Ishikawa (cell line): ENCODE measurements around the gene INPP4A.

ENCODE experiments used
- TEAD4 ChIP-seq: IDR thresholded peaks from 2 replicates; pipeline ENCODE4 v1.6.1; 2012
- USF1 ChIP-seq: IDR thresholded peaks from 2 replicates; pipeline ENCODE4 v1.6.1; 2012

DNA sequence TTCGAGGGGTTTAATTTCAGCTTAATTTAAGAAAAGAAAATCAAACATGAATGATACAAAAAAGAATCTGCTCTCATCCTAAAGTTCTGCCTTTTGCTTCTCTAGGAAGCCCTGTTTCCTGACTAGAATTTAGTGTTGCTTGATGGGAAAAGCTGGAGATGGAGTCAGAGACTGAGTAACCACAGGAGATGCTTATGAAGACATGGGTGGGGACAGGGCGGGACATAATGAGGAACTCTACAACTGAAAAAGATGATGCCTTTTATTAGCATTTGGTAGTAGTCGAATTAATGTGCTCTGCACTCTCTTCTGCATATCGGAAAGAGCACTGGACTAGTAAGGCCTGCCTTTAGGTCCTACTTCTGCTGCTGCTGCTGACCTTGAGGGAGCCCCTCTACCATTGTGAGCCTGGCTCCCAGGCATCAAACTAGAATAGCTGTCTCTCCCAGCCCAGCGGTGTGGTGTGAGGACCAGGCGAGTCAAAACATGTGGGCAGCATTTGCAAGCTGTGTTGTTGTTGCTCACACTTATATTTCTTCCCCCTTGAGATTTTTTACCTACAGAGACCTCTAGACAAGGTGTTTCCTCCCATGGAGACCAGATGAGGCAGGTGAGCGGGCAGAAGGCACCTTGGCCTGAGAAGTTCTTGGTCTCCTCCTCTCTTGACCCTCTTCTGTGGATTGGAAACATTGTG lies 61.5 kb downstream of the INPP4A start:
- TF ChIP-seq TEAD4, result no peak
- TF ChIP-seq USF1, result no peak
